H1 (cell line): ENCODE data around the gene COL6A1. TPM values are rescaled to one million over a fixed set of nuclear protein-coding genes. Genes with fewer than 3 reads are reported as not detected.

Experiments used
- CTCF ChIA-PET: fragments of 300-600 bp; sonication (Branson Sonifier 250); formaldehyde crosslinking; loops from one replicate; lab custom pipeline; 2021; ENCODE audit not compliant: partially characterized antibody; lab: Charles Lee
- POLR2A ChIA-PET: fragments of 300-600 bp; sonication (Branson Sonifier 250); formaldehyde crosslinking; loops from one replicate; lab custom pipeline; 2021; ENCODE audit warnings: inconsistent platforms; ENCODE audit not compliant: partially characterized antibody; lab: Charles Lee
- DNase-seq, 2 experiments: peaks; one replicate each; pipeline versions ENCODE4 v3.0.0 to v3.0.0-alpha.2; 2010 to 2022; ENCODE audit warnings: low spot score in 2 of 2, low read depth in 1 of 2, mixed read lengths in 1 of 2
- FAIRE-seq: peaks from 2 replicates; lab custom pipeline; 2011; peaks lifted over from hg19 to GRCh38; lab: Jason Lieb, UNC
- H2AFZ ChIP-seq: 2 replicates; pipeline ENCODE4 v1.8.1; 2012; ENCODE audit warnings: low read length, inconsistent platforms
- H2AK5ac ChIP-seq: 2 replicates; pipeline ENCODE4 v1.6.1; 2013; ENCODE audit warnings: low read depth, low read length
- H2BK120ac ChIP-seq: replicated peaks from 2 replicates; pipeline ENCODE3; 2013; ENCODE audit warnings: low read depth, low read length, inconsistent platforms
- H2BK12ac ChIP-seq: 2 replicates; pipeline ENCODE4 v1.6.1; 2013; ENCODE audit warnings: low read depth, low read length
- H2BK15ac ChIP-seq: 2 replicates; pipeline ENCODE4 v1.6.1; 2013; ENCODE audit warnings: low read length
- H2BK20ac ChIP-seq: 2 replicates; pipeline ENCODE4 v1.6.1; 2013; ENCODE audit warnings: low read length
- H2BK5ac ChIP-seq: 2 replicates; pipeline ENCODE4 v1.6.1; 2013; ENCODE audit warnings: low read depth, low read length
- H3K14ac ChIP-seq: 2 replicates; pipeline ENCODE4 v1.6.1; 2013; ENCODE audit warnings: inconsistent platforms; ENCODE audit not compliant: insufficient read length
- H3K18ac ChIP-seq: 2 replicates; pipeline ENCODE4 v1.6.1; 2013; ENCODE audit warnings: low read length; ENCODE audit errors: extremely low read depth
- H3K23ac ChIP-seq: 2 replicates; pipeline ENCODE4 v1.6.1; 2013; ENCODE audit warnings: inconsistent platforms; ENCODE audit not compliant: insufficient read length
- H3K23me2 ChIP-seq: 2 replicates; pipeline ENCODE4 v1.6.1; 2013; ENCODE audit warnings: low read depth, low read length
- H3K27ac ChIP-seq: 2 replicates; pipeline ENCODE4 v1.6.1; 2011; ENCODE audit warnings: low read depth, low read length, inconsistent platforms
- H3K27me3 ChIP-seq, 4 experiments: replicated peaks in 1 of 4; 1 replicate in 1 of 4; 2 replicates in 3 of 4; pipeline versions ENCODE4 v1.6.1 to v1.8.1; 2011 to 2013; ENCODE audit warnings: low read length in 3 of 4, mild to moderate bottlenecking in 3 of 4, inconsistent platforms in 2 of 4, mixed read lengths in 2 of 4, moderate library complexity in 1 of 4; ENCODE audit not compliant: control insufficient read depth in 3 of 4, insufficient read depth in 3 of 4; ENCODE audit errors: extremely low read depth in 1 of 4
- H3K36me3 ChIP-seq, 4 experiments: 2 replicates each; pipeline versions ENCODE4 v1.6.1 to v1.8.1; 2011 to 2013; ENCODE audit warnings: mild to moderate bottlenecking in 4 of 4, low read length in 3 of 4, moderate library complexity in 2 of 4, control low read depth in 1 of 4, inconsistent platforms in 1 of 4; ENCODE audit not compliant: insufficient read depth in 4 of 4, control insufficient read depth in 2 of 4
- H3K4ac ChIP-seq: replicated peaks from 2 replicates; pipeline ENCODE3; 2013; ENCODE audit warnings: low read length, low read depth, mixed read lengths, inconsistent platforms; ENCODE audit not compliant: insufficient read length
- H3K4me1 ChIP-seq, 4 experiments: replicated peaks in 1 of 4; 1 replicate in 1 of 4; 2 replicates in 3 of 4; pipeline versions ENCODE4 v1.6.1 to v1.8.1; 2011 to 2013; ENCODE audit warnings: low read length in 3 of 4, inconsistent platforms in 2 of 4, mixed read lengths in 1 of 4; ENCODE audit not compliant: insufficient read depth in 4 of 4, control insufficient read depth in 3 of 4
- H3K4me2 ChIP-seq, 2 experiments: 2 replicates each; pipeline versions ENCODE4 v1.6.1 to v1.8.1; 2011 to 2013; ENCODE audit warnings: low read depth in 2 of 2, low read length in 2 of 2, control low read depth in 1 of 2, inconsistent platforms in 1 of 2, mild to moderate bottlenecking in 1 of 2; ENCODE audit not compliant: insufficient read depth in 1 of 2
- H3K4me3 ChIP-seq, 4 experiments: fragments of 200-600, 300-600 bp in 1 of 4; sonication (generic), shearing (Covaris generic), sonication (Bioruptor Twin) in 1 of 4; 2 replicates each; pipeline versions ENCODE4 v1.5.1 to v1.8.1; 2011 to 2016; ENCODE audit warnings: low read length in 4 of 4, low read depth in 3 of 4, control low read depth in 2 of 4, inconsistent platforms in 2 of 4, mild to moderate bottlenecking in 2 of 4, mixed read lengths in 1 of 4, moderate library complexity in 1 of 4; ENCODE audit not compliant: insufficient read depth in 2 of 4; ENCODE audit errors: extremely low read depth in 1 of 4
- H3K56ac ChIP-seq: replicated peaks from 2 replicates; pipeline ENCODE3; 2013; ENCODE audit warnings: low read depth, mild to moderate bottlenecking, mixed read lengths, low read length, inconsistent platforms; ENCODE audit not compliant: insufficient read length
- H3K79me1 ChIP-seq: 2 replicates; pipeline ENCODE4 v1.6.1; 2013; ENCODE audit warnings: low read depth, low read length, control low read depth
- H3K79me2 ChIP-seq, 2 experiments: 2 replicates each; pipeline versions ENCODE4 v1.6.1 to v1.8.1; 2012 to 2013; ENCODE audit warnings: low read length in 2 of 2, mild to moderate bottlenecking in 2 of 2, inconsistent platforms in 1 of 2; ENCODE audit not compliant: insufficient read depth in 2 of 2, control insufficient read depth in 1 of 2
- H3K9ac ChIP-seq, 4 experiments: replicated peaks in 1 of 4; 1 replicate in 1 of 4; 2 replicates in 3 of 4; pipeline versions ENCODE4 v1.6.1 to v1.8.1; 2011 to 2013; ENCODE audit warnings: low read depth in 3 of 4, low read length in 3 of 4, control low read depth in 2 of 4, mild to moderate bottlenecking in 2 of 4, moderate library complexity in 2 of 4, inconsistent platforms in 1 of 4; ENCODE audit errors: extremely low read depth in 1 of 4
- H3K9me3 ChIP-seq, 2 experiments: 2 replicates each; pipeline versions ENCODE4 v1.6.1 to v1.8.1; 2012 to 2013; ENCODE audit warnings: mild to moderate bottlenecking in 2 of 2, moderate library complexity in 2 of 2, control low read depth in 1 of 2, inconsistent platforms in 1 of 2, low read depth in 1 of 2, low read length in 1 of 2, mixed read lengths in 1 of 2; ENCODE audit not compliant: insufficient read depth in 2 of 2
- H4K20me1 ChIP-seq, 2 experiments: replicated peaks in 1 of 2; 2 replicates each; pipeline versions ENCODE3 to v1.8.1; 2011 to 2013; ENCODE audit warnings: inconsistent platforms in 2 of 2, low read length in 2 of 2, mild to moderate bottlenecking in 1 of 2; ENCODE audit not compliant: insufficient read depth in 2 of 2, control insufficient read depth in 1 of 2
- H4K5ac ChIP-seq: 2 replicates; pipeline ENCODE4 v1.6.1; 2013; ENCODE audit warnings: low read length, low read depth, mixed read lengths, inconsistent platforms; ENCODE audit not compliant: insufficient read length
- H4K8ac ChIP-seq: 2 replicates; pipeline ENCODE4 v1.8.0; 2013; ENCODE audit warnings: mild to moderate bottlenecking, moderate library complexity, low read length, inconsistent platforms; ENCODE audit not compliant: insufficient read depth; ENCODE audit errors: extremely low read depth
- H4K91ac ChIP-seq: replicated peaks from 2 replicates; pipeline ENCODE3; 2013; ENCODE audit warnings: low read length, mixed read lengths, inconsistent platforms; ENCODE audit not compliant: insufficient read length
- CTBP2 ChIP-seq: IDR thresholded peaks from 2 replicates; pipeline ENCODE4 v1.7.0; 2011; ENCODE audit warnings: borderline replicate concordance, mild to moderate bottlenecking, moderate library complexity, mixed read lengths, low read length; ENCODE audit not compliant: insufficient read depth, insufficient read length
- GTF2F1 ChIP-seq: IDR thresholded peaks from 2 replicates; pipeline ENCODE4 v1.6.1; 2012; ENCODE audit warnings: low read depth, low read length, improper control_type of control experiment, borderline replicate concordance
- RAD21 ChIP-seq, 2 experiments: IDR thresholded peaks in 1 of 2; conservative IDR thresholded peaks in 1 of 2; 2 replicates each; pipeline ENCODE4 v1.6.1; 2011; ENCODE audit warnings: low read depth in 2 of 2, low read length in 2 of 2, improper control_type of control experiment in 1 of 2, inconsistent platforms in 1 of 2, mild to moderate bottlenecking in 1 of 2, moderate library complexity in 1 of 2
- WGBS, 2 experiments: shearing (Covaris generic) in 1 of 2; methylation state at CpG; one replicate each; pipeline versions ENCODE4 v1.1.6 to v1.1.7; 2013 to 2015; ENCODE audit warnings: low lambda C conversion rate in 2 of 2, mixed read lengths in 2 of 2, inconsistent platforms in 1 of 2, low coverage in 1 of 2, missing lambda C conversion rate in 1 of 2; ENCODE audit not compliant: insufficient replicate concordance in 2 of 2, insufficient coverage in 1 of 2, insufficient read length in 1 of 2; ENCODE audit errors: extremely low coverage in 1 of 2, missing lambda C conversion rate in 1 of 2; 5-methylcytosine and 5-hydroxymethylcytosine counted together
- polyA plus RNA-seq, 7 experiments: library from polyadenylated mRNA; depleted of rRNA in 3 of 7; stranded (reverse) in 5 of 7; unstranded in 2 of 7; fragments of >200 nt in 5 of 7; fragments of 200-250 nt in 2 of 7; gene quantifications; 1 replicate in 5 of 7; 2 replicates in 1 of 7; 4 replicates in 1 of 7; pipeline versions ENCODE4 v1.2.1 to v1.2.3, GENCODE V29; 2011 to 2013; ENCODE audit warnings: missing spikeins in 2 of 7, mixed read lengths in 2 of 7
- total RNA-seq: library from RNA; stranded (reverse); fragmentation: NEBNext Ultra II Directional; extraction: Animal tissue kit (Norgen Biotek cat#: 25700); gene quantifications from 2 replicates; pipeline ENCODE4 v1.2.1, GENCODE V29; 2021

COL6A1 gene
- total and polyA plus RNA-seq, 2 of the 8 experiments (the other 6 are each of a cell fraction or from before 2014, with no cell fraction given), result 100 to 115 TPM

GRCh38 chr21:45998276-45998701 is 16.7 kb downstream of the COL6A1 start:
- FAIRE-seq, result no peak
- no peaks in the 10 kb centered on the region for H3K23me2 ChIP-seq

More at GRCh38 chr21:45998276-45998701, 16.7 kb downstream of the COL6A1 start:
- Histone ChIP-seq H2BK20ac (no peak overlapping the region), H2AFZ (no peak overlapping the region), H2AK5ac (no peak overlapping the region), H3K27me3 (no peaks in the 10 kb centered on the region), H3K79me2 (no peaks in the 10 kb centered on the region), H3K4me3 (no peak overlapping the region), H3K36me3 (peaks cover 3 to 68% (median 7%) of the 10 kb centered on the region in 4 experiments; a peak in 5 of 8 replicates), H3K4me1 (no peaks in the 10 kb centered on the region), H2BK120ac (no peak overlapping the region), H4K5ac (no peak overlapping the region), H3K56ac (no peak overlapping the region), H3K23ac (no peak overlapping the region), H3K4me2 (no peak overlapping the region), H2BK5ac (no peak overlapping the region), H2BK12ac (no peak overlapping the region), H3K4ac (no peak overlapping the region), H3K9ac (no peak overlapping the region), H2BK15ac (no peak overlapping the region), H4K91ac (no peak overlapping the region), H4K20me1 (peaks cover 0 to 4% of the 10 kb centered on the region in 2 experiments), H3K14ac (no peak overlapping the region), H3K18ac (no peak overlapping the region), H3K79me1 (no peaks in the 10 kb centered on the region), H4K8ac (no peak overlapping the region), H3K27ac (no peak overlapping the region), H3K9me3 (no peaks in the 10 kb centered on the region)
- ChIA-PET CTCF (no interaction called here), POLR2A (no interaction called here)
- WGBS, 2 experiments, result 95% methylated on average over 14 of the region's 22 CpGs; no CpG with 5 or more reads in 1 of the 2 experiments
- no peak for TF ChIP-seq GTF2F1
- no peak for TF ChIP-seq CTBP2
- no peak for TF ChIP-seq RAD21 (IDR thresholded peaks at IDR 0.05 in 1 of 2, conservative IDR thresholded peaks at IDR 0.05 in 1 of 2; ENCODE audit: low read depth in 2 of 2, low read length in 2 of 2)
- DNase-seq, result no peak
